ENCODE results near the gene UBXN4. TPM values are rescaled to one million over a fixed set of nuclear protein-coding genes. Genes with fewer than 3 reads are reported as not detected.

The UBXN4 gene
- total and polyA plus RNA-seq, 12 donors, result 50.0 to 145 (median 96.3) TPM

DNA sequence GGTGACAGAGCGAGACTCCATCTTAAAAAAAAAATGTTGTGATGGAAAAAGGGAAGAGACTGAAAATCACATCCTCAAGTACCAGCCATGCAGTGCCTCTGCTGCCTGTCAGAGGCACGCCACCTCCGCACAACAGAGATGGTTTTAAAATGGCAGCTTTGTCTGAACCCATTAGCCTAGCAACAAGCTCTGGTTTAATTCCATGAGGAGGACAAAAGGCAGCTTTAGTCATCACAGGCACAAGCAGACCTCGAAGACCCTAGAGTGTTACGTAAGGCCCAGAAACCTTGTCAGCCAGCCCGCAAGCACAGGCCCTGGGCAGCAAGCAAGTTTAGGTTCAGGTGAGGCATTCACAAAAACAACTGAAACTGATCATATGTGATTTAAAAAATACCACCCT lies 84.9 kb downstream of the UBXN4 start:
- intact Hi-C loops (cut with DNase I), result no loop called here
- Histone ChIP-seq H3K4me3 (no peak overlapping the region), H3K4me1 (replicated peaks in 1 of 2) (no peaks in the 10 kb centered on the region), H3K36me3 (replicated peaks in 1 of 2) (no peaks in the 10 kb centered on the region), H3K27me3 (no peaks in the 10 kb centered on the region), H3K27ac (no peak overlapping the region), H3K9me3 (replicated peaks in 1 of 3) (no peaks in the 10 kb centered on the region)
- no peak for DNase-seq
- whole genome bisulfite sequencing, 4 donors, result 80 to 92% (median 87%) methylated on average over 6 of the region's 6 CpGs
- no peak for TF ChIP-seq POLR2A (IDR thresholded peaks at IDR 0.05)
- TF ChIP-seq, protein P1, sequence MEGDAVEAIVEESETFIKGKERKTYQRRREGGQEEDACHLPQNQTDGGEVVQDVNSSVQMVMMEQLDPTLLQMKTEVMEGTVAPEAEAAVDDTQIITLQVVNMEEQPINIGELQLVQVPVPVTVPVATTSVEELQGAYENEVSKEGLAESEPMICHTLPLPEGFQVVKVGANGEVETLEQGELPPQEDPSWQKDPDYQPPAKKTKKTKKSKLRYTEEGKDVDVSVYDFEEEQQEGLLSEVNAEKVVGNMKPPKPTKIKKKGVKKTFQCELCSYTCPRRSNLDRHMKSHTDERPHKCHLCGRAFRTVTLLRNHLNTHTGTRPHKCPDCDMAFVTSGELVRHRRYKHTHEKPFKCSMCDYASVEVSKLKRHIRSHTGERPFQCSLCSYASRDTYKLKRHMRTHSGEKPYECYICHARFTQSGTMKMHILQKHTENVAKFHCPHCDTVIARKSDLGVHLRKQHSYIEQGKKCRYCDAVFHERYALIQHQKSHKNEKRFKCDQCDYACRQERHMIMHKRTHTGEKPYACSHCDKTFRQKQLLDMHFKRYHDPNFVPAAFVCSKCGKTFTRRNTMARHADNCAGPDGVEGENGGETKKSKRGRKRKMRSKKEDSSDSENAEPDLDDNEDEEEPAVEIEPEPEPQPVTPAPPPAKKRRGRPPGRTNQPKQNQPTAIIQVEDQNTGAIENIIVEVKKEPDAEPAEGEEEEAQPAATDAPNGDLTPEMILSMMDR (IDR thresholded peaks at IDR 0.05), result no peak

DNA sequence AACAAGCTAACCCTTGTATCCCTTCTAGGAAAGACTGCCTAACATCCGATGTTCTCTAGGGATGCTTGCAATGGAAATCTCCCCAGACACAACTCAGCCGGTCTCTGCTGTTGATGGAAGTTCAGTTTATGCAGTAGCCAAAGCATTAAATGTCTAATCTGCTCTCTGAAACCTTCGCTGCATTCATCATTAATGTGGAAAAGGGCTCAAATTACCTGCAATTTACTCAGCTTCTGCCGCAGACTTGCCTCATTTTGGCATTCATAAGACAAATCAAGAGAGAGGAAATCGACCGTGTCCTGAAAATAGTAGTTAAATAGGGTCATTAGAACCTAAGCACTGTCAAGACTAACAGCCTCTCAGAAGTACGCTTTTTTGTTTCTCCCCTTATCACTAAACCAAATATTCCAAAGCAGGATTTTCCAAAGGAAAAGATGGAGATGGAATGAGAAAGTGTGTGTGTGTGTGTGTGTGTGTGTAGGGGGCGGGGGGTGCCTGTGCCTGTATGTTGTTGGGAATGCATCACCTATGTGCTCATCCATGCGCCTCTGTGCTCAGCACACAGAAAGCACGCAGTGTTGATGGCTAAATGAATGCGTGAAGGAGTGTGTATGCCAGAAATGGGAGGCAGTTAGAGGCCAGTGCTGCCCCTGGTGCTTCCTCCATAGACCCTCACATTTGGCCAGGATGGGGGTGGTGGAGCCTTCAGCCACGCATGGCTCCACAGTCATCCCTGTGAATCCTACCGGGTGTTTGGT lies 87.9 kb downstream of the UBXN4 start:
- no peaks in the 10 kb centered on the region for H3K9me3 ChIP-seq (replicated peaks in 1 of 3)
- H3K4me1 ChIP-seq (replicated peaks in 1 of 2), result no peaks in the 10 kb centered on the region
- TF ChIP-seq POLR2A (IDR thresholded peaks at IDR 0.05), result no peak
- TF ChIP-seq, protein P1 (IDR thresholded peaks at IDR 0.05), result no peak
- H3K36me3 ChIP-seq (replicated peaks in 1 of 2), result no peaks in the 10 kb centered on the region
- no peaks in the 10 kb centered on the region for H3K27me3 ChIP-seq
- intact Hi-C loops (cut with DNase I), result no loop called here
- DNase-seq, result no peak
- 77 to 87% (median 84%) methylated on average over 12 to 13 of the region's 13 CpGs for WGBS, 4 donors
- no peak overlapping the region for H3K27ac ChIP-seq
- H3K4me3 ChIP-seq, result no peak overlapping the region

DNA sequence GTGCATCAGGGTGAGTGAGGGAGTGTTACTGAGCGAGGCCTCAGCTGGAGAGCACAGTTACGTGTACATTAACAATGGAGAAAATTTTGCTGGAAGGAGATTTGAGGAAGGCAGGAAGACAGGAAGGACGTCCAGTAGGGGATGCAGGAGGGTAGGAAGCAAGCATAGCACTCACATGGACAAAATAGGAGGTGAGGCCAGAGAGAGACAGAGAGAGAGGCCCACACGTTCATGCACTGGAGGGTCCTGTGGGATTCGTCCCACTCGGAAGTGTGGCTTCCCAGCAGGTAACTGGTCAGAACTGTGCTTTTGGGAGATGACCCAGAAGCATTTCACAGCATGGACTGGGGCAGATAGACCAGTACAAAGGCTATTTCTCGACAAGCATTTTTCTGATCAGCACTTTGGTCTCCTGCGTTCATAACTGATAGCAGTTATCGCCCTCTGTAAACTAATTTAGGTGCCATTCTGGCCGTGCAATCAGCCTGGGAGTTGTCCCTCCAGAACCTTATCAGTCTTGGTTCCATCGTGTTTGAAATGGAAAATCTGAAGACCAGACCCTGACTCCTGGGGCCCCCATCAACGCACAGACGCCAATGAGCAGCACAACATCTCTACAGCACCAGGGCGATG lies 89.6 kb downstream of the UBXN4 start:
- TF ChIP-seq, protein P1 (IDR thresholded peaks at IDR 0.05), result no peak
- no peak for TF ChIP-seq POLR2A (IDR thresholded peaks at IDR 0.05)
- no peaks in the 10 kb centered on the region for H3K9me3 ChIP-seq (replicated peaks in 1 of 3)
- H3K36me3 ChIP-seq (replicated peaks in 1 of 2), result no peaks in the 10 kb centered on the region
- H3K4me1 ChIP-seq (replicated peaks in 1 of 2), result no peaks in the 10 kb centered on the region
- intact Hi-C loops (cut with DNase I), result no loop called here
- no peak for DNase-seq
- H3K4me3 ChIP-seq, result no peak overlapping the region
- no peaks in the 10 kb centered on the region for H3K27me3 ChIP-seq
- 82 to 91% (median 84%) methylated on average over 10 to 14 of the region's 14 CpGs for WGBS, 4 donors
- no peak overlapping the region for H3K27ac ChIP-seq

DNA sequence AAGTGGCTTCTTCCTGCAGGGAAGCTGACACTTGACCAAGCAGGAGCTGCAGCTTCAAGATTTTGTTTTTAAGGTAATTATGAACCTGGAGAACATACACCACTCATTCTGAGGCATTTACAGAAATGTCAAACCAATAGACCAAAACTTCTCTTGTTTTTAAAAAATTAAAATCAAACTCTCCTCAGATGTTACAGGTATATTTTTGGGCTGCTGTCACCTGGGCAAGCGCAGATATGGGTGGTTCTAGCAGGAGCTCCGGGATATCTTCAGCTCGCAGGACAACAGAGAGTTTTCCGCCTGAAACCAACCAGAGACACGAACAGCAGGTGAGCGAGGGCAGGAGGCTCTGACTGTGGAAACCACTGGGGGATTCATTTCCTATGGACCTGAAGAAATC lies 91.2 kb downstream of the UBXN4 start:
- 89 to 95% (median 94%) methylated on average over 5 to 6 of the region's 6 CpGs for WGBS, 4 donors
- Histone ChIP-seq H3K4me1 (replicated peaks in 1 of 2) (no peaks in the 10 kb centered on the region), H3K27ac (no peak overlapping the region), H3K4me3 (no peak overlapping the region), H3K9me3 (replicated peaks in 1 of 3) (no peaks in the 10 kb centered on the region), H3K36me3 (replicated peaks in 1 of 2) (no peaks in the 10 kb centered on the region), H3K27me3 (no peaks in the 10 kb centered on the region)
- no peak for TF ChIP-seq POLR2A (IDR thresholded peaks at IDR 0.05)
- TF ChIP-seq, protein P1 (IDR thresholded peaks at IDR 0.05), result no peak
- DNase-seq, result no peak
- intact Hi-C loops (cut with DNase I), result no loop called here

Small RNA genes lying within 50 kb of the gene (small RNA-seq; reads per million reads assigned to genes)
- gene RF00019, result 0 reads per million in 2 donors

Other genes starting within 250 kb of the UBXN4 start
- 10 to 100 TPM in 5 of 9 donors, 1 to 10 TPM in 4; 3.4 to 16.8 (median 10.0) TPM for gene ZRANB3, start 210.6 kb upstream of the UBXN4 start, total RNA-seq
- gene ZRANB3, start 210.6 kb upstream of the UBXN4 start, polyA plus RNA-seq, result 1 to 10 TPM; 1.0 to 5.1 (median 1.8) TPM
- 10 to 100 TPM in 8 of 9 donors, 1 to 10 TPM in 1; 9.9 to 28.0 (median 23.4) TPM for gene R3HDM1, start 210.4 kb upstream of the UBXN4 start, total RNA-seq
- gene R3HDM1, start 210.4 kb upstream of the UBXN4 start, polyA plus RNA-seq, result 10 to 100 TPM in 2 of 3 donors, 1 to 10 TPM in 1; 9.4 to 42.7 (median 13.4) TPM
- under 1 TPM in 2 of 9 donors, not detected in 7; 0.17 to 0.69 TPM for gene LCT, start 95.3 kb downstream of the UBXN4 start, total RNA-seq
- gene LCT, start 95.3 kb downstream of the UBXN4 start, polyA plus RNA-seq, result not detected
- gene MCM6, start 134.6 kb downstream of the UBXN4 start, total RNA-seq, result 10 to 100 TPM in 5 of 9 donors, 1 to 10 TPM in 4; 3.6 to 18.9 (median 10.4) TPM
- gene MCM6, start 134.6 kb downstream of the UBXN4 start, polyA plus RNA-seq, result 10 to 100 TPM in 1 of 3 donors, 1 to 10 TPM in 2; 3.4 to 11.5 (median 3.7) TPM
- 100 to 1,000 TPM in 1 of 9 donors, 10 to 100 TPM in 8; 50.6 to 112 (median 72.7) TPM for gene DARS1, start 243.8 kb downstream of the UBXN4 start, total RNA-seq
- gene DARS1, start 243.8 kb downstream of the UBXN4 start, polyA plus RNA-seq, result 100 to 1,000 TPM in 2 of 3 donors, 10 to 100 TPM in 1; 94.3 to 159 (median 146) TPM